OCI-LY1 (cell line): ENCODE measurements around the gene MEIS1.

Experiments
- CTCF ChIP-seq: fragments of 200-600 bp; sonication (generic), shearing (Covaris generic); IDR thresholded peaks from 2 replicates; pipeline ENCODE4 v1.5.1; 2017; ENCODE audit warnings: mild to moderate bottlenecking, antibody characterized with exemption, low read length, moderate library complexity, mixed read lengths
- EZH2 ChIP-seq: fragments of 200-600 bp; sonication (generic), shearing (Covaris generic); IDR thresholded peaks from 2 replicates; pipeline ENCODE4 v1.8.0; 2017; ENCODE audit warnings: borderline replicate concordance, mixed run types, mild to moderate bottlenecking, antibody characterized with exemption, low read length, moderate library complexity, mixed read lengths

- TF ChIP-seq CTCF (no peak), EZH2 (no peak)
These were observed 20.6 kb downstream of the MEIS1 start for GRCh38 chr2:66455490-66455889.
